Mucosa of rectum (tissue), 2 donors: ENCODE data around the gene LAMC3.

Experiments
- H3K27ac ChIP-seq, 2 donors: one replicate each; pipeline ENCODE4 v1.7.0; 2013; ENCODE audit warnings: inconsistent platforms in 2 of 2, low read depth in 2 of 2, low read length in 2 of 2
- H3K27me3 ChIP-seq, 2 donors: one replicate each; pipeline ENCODE4 v1.7.0; 2013; ENCODE audit warnings: low read length in 2 of 2; ENCODE audit not compliant: control insufficient read depth in 2 of 2, insufficient read depth in 2 of 2
- H3K36me3 ChIP-seq, 2 donors: one replicate each; pipeline ENCODE4 v1.7.0; 2013; ENCODE audit warnings: low read length in 2 of 2; ENCODE audit not compliant: control insufficient read depth in 2 of 2, insufficient read depth in 2 of 2
- H3K4me1 ChIP-seq, 2 donors: one replicate each; pipeline ENCODE4 v1.7.0; 2013; ENCODE audit warnings: low read length in 2 of 2, mild to moderate bottlenecking in 1 of 2; ENCODE audit not compliant: control insufficient read depth in 2 of 2, insufficient read depth in 2 of 2
- H3K4me3 ChIP-seq, 2 donors: one replicate each; pipeline ENCODE4 v1.7.0; 2013; ENCODE audit warnings: low read length in 2 of 2
- H3K9ac ChIP-seq, 2 donors: one replicate each; pipeline ENCODE4 v1.7.0; 2013; ENCODE audit warnings: low read length in 2 of 2, low read depth in 1 of 2, mild to moderate bottlenecking in 1 of 2
- H3K9me3 ChIP-seq, 2 donors: one replicate each; pipeline ENCODE4 v1.7.0; 2013; ENCODE audit warnings: low read length in 2 of 2; ENCODE audit not compliant: control insufficient read depth in 2 of 2
- donor health status: healthy.
- donor health status: Normal muscosa, but diverticular disease.

Gene LAMC3

GRCh38 chr9:130986356-130986965 lies 22.5 kb upstream of the LAMC3 start:
- Histone ChIP-seq H3K4me3 (no peak overlapping the region), H3K36me3 (no peaks in the 10 kb centered on the region), H3K27me3 (peaks cover 8% of the 10 kb centered on the region in 2 donors), H3K4me1 (no peaks in the 10 kb centered on the region), H3K27ac (no peak overlapping the region), H3K9ac (no peak overlapping the region), H3K9me3 (no peaks in the 10 kb centered on the region)

- Histone ChIP-seq H3K9ac (no peak overlapping the region), H3K36me3 (no peaks in the 10 kb centered on the region), H3K27me3 (peaks cover 5 to 8% of the 10 kb centered on the region in 2 donors)
These were observed 21.9 kb upstream of the LAMC3 start for GRCh38 chr9:130987054-130987453.

DNA sequence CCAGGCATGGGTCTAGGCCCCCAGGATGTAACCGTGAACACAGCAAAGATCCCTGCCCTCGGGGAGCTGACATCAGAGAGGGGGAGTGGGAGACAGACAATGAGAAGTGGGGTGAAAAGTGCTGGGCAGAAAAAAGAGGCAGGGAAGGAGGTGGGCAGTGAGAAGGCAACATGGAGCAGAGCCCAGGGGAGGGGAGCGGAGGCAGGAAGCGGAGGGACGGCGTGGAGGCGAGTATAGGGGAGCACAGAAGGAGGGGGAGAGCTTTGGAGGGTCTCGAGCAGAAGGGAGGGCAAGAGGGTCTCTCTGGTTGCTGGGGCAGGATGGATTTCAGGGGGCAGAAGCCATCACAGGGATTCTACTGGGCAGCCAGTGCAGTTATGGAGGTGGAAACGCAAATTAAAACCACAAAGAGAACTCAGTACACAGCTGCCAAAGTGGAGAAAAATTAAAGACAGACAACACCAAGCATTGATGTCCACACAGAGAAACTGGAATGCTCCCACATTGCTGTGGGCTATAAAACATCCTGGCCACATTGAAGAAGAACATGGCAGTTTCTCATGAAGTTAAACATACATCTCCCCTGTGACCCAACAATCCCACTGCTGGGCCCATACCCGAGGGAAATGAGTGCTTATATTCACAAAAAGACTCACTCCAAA lies 21.1 kb upstream of the LAMC3 start:
- H3K27me3 ChIP-seq = peaks cover 5 to 8% of the 10 kb centered on the region in 2 donors

More at GRCh38 chr9:130987054-130987453, 21.9 kb upstream of the LAMC3 start:
- Histone ChIP-seq H3K27ac (no peak overlapping the region), H3K4me1 (no peaks in the 10 kb centered on the region), H3K4me3 (no peak overlapping the region), H3K9me3 (no peaks in the 10 kb centered on the region)

GRCh38 chr9:130988400-130988747 lies 20.6 kb upstream of the LAMC3 start:
- H3K4me3 ChIP-seq = no peak overlapping the region
- H3K27me3 ChIP-seq = peaks cover 5 to 8% of the 10 kb centered on the region in 2 donors
- H3K9ac ChIP-seq = no peak overlapping the region
- H3K27ac ChIP-seq = no peak overlapping the region
- no peaks in the 10 kb centered on the region for H3K4me1 ChIP-seq
- H3K36me3 ChIP-seq = no peaks in the 10 kb centered on the region
- H3K9me3 ChIP-seq = no peaks in the 10 kb centered on the region

More for the DNA sequence above, 21.1 kb upstream of the LAMC3 start:
- H3K4me3 ChIP-seq = no peak overlapping the region
- no peaks in the 10 kb centered on the region for H3K9me3 ChIP-seq
- no peak overlapping the region for H3K9ac ChIP-seq
- H3K27ac ChIP-seq = no peak overlapping the region
- no peaks in the 10 kb centered on the region for H3K4me1 ChIP-seq
- H3K36me3 ChIP-seq = no peaks in the 10 kb centered on the region

DNA sequence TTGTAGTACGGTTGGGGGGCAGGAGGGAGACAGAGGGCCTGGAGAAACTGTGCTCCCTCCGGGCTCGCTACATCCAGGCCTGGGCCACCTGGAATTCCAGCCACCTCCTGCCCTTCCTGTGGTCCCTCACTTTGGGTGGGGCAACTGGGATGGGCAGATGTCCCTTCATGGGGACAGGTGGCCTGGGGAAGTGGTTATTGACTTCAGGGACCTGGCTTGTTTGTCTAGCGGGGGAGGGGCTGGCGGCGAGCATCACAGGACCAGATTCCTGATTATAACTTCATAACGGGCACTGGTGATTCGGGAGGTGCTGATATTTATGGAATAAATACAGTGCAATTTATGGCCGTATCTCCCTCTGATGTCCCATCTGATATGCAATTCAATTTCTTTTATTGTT lies 20.1 kb upstream of the LAMC3 start:
- no peaks in the 10 kb centered on the region for H3K36me3 ChIP-seq
- H3K4me1 ChIP-seq = no peaks in the 10 kb centered on the region
- no peak overlapping the region for H3K27ac ChIP-seq
- peaks cover 5 to 8% of the 10 kb centered on the region in 2 donors for H3K27me3 ChIP-seq
- H3K9me3 ChIP-seq = no peaks in the 10 kb centered on the region
- H3K4me3 ChIP-seq = no peak overlapping the region
- no peak overlapping the region for H3K9ac ChIP-seq

DNA sequence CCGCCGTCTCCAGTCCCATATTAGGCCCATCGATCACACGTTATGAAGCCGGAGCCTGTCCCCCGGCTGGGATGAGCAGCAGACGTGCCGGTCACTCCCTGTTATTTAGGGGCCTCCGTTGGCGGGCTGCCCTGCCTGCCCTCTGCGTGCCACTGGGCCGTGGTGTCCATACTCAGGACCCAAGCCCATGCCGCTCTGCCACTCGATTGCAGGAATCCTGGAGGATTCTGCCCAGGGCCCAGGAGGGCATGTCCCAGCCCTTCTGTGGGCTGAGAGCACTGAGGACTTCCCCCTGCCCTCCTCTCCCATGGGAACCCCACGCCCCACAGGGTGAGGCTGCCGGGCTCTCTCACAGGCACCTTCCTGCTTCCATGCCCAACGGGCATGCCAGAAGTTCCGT lies 19.6 kb upstream of the LAMC3 start:
- Histone ChIP-seq H3K4me1 (no peaks in the 10 kb centered on the region), H3K36me3 (no peaks in the 10 kb centered on the region), H3K27ac (no peak overlapping the region), H3K4me3 (no peak overlapping the region), H3K27me3 (peaks cover 5 to 8% of the 10 kb centered on the region in 2 donors), H3K9ac (no peak overlapping the region), H3K9me3 (no peaks in the 10 kb centered on the region)

DNA sequence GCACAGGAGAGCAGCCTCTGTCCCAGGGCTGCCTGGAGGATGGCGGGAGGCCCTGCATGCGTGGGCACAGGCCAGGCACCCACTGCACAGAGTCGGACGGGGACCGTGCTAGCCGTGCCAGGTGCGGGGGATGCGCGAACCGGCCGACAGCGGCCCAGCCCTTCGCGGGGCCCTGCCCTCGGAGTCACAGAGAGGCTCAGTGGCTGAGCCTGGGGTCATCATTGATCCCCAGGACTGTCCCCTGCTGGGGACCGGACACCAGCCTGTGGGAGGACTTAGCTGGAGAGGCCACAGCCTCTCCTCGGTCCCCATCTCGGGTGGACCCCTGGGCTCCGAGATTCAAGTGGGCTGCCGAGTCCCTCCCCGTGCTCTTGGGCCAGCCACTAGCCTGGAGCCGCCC lies 19.1 kb upstream of the LAMC3 start:
- peaks cover 5 to 8% of the 10 kb centered on the region in 2 donors for H3K27me3 ChIP-seq

DNA sequence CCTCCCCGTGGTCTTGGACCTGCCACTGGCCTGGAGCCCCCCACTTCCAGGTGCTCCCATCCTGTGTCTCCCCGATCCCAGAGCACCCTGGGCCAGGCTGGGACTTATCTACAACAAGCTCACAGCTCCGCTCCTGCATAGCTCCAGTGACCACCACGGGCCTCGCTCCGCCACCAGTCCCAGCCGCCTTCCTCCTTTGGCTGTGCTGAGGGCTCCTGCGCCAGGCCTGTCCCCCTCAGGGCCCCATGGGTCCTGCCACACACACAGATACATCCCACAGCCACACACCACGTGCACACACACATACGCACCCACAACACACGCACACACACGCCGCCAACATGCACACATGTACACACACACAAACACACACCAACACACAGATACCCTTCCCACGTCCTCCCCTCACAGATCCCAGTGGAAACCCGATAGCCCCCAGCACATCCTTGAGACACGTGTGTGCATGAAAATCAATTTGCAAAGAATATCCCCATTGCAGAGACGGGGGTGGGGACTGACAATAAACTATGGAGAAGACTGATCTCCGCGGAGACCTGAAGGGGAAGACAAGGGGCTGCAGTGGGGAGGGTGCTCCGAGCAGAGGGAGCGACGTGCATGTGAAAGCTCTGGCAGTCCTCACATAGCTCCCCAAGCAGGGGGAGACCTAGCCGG lies 18.5 kb upstream of the LAMC3 start:
- no peak overlapping the region for H3K9ac ChIP-seq
- peaks cover 5 to 8% of the 10 kb centered on the region in 2 donors for H3K27me3 ChIP-seq
- no peaks in the 10 kb centered on the region for H3K4me1 ChIP-seq
- H3K4me3 ChIP-seq = no peak overlapping the region
- H3K9me3 ChIP-seq = no peaks in the 10 kb centered on the region
- no peaks in the 10 kb centered on the region for H3K36me3 ChIP-seq
- H3K27ac ChIP-seq = no peak overlapping the region

More for the DNA sequence above, 19.1 kb upstream of the LAMC3 start:
- H3K4me1 ChIP-seq = no peaks in the 10 kb centered on the region
- H3K27ac ChIP-seq = no peak overlapping the region
- no peak overlapping the region for H3K9ac ChIP-seq
- no peak overlapping the region for H3K4me3 ChIP-seq
- H3K9me3 ChIP-seq = no peaks in the 10 kb centered on the region
- H3K36me3 ChIP-seq = no peaks in the 10 kb centered on the region

DNA sequence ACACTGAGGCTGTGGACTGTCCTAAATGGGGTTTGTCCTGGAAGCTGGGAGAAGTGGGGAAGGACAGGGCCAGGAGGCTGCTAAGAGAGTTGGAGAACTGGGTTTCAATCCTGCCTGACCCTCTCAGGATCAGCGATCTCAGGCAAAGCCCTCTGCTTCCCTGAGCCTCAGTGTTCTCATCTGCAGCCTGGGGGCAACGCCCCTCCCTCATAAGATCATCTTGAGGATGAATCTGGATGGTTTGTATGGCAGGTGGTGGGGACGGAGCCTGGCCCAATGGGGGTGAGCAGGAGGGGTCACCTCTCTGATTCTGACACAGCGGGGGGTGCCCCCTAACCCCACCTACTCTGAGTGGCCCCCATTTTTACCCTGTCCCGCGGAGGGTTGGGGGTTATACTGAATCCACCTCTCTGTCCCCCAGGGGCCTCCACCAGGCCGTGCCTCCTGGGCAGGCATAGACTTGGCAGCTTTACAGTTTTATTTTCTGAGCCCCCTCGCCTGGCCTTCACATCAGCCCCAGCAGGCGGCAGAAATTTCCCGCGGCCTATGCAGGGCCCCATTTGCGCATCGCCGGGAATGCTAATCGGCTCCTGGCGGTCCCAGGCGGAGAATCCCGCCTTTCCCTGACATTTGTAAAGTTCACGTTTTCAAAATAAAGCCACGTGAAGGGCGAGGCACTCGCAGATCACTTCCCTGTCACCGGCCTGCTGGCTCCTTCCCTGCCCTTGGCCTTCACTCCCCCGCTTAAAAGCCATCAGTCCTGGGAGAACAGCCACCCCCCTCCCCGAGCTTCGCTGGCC lies 17.8 kb upstream of the LAMC3 start:
- no peaks in the 10 kb centered on the region for H3K4me1 ChIP-seq
- H3K27me3 ChIP-seq = peaks cover 5 to 8% of the 10 kb centered on the region in 2 donors
- no peaks in the 10 kb centered on the region for H3K9me3 ChIP-seq
- no peak overlapping the region for H3K9ac ChIP-seq
- H3K27ac ChIP-seq = no peak overlapping the region
- H3K36me3 ChIP-seq = no peaks in the 10 kb centered on the region
- H3K4me3 ChIP-seq = no peak overlapping the region
